Measurements from ENCODE around the gene ADAMTS2.

GRCh38 chr5:179080724-179081123, 264.5 kb downstream of the ADAMTS2 start:
- TF ChIP-seq CTCF (IDR thresholded peaks at IDR 0.05; ENCODE audit: low read length) = no peak
- TF ChIP-seq EZH2 (IDR thresholded peaks at IDR 0.05; ENCODE audit: borderline replicate concordance, low read length) = no peak

Measured in OCI-LY1 (cell line).